Loucy (cell line): ENCODE measurements around the gene PARP1.

ENCODE experiments used
- H2AFZ ChIP-seq: fragments of 200-600 bp; sonication (generic); 2 replicates; pipeline ENCODE4 v1.6.0; 2016; ENCODE audit warnings: antibody characterized with exemption, mild to moderate bottlenecking, low read length, moderate library complexity
- H3F3A ChIP-seq: fragments of 200-600 bp; 2 replicates; pipeline ENCODE4 v1.6.0; 2016; ENCODE audit warnings: antibody characterized with exemption, low read depth, mild to moderate bottlenecking
- H3K27me3 ChIP-seq: fragments of 200-600 bp; sonication (generic); 2 replicates; pipeline ENCODE4 v1.6.1; 2014; ENCODE audit warnings: low read length, mild to moderate bottlenecking; ENCODE audit not compliant: insufficient read depth, poor library complexity, severe bottlenecking
- H3K36me3 ChIP-seq: fragments of 200-600 bp; sonication (generic); 2 replicates; pipeline ENCODE4 v1.6.1; 2016; ENCODE audit warnings: low read length; ENCODE audit not compliant: insufficient read depth
- H3K4me1 ChIP-seq: fragments of 200-600 bp; sonication (generic); 2 replicates; pipeline ENCODE4 v1.5.1; 2014; ENCODE audit warnings: low read length, mild to moderate bottlenecking; ENCODE audit not compliant: insufficient read depth, poor library complexity, severe bottlenecking
- H3K4me2 ChIP-seq: fragments of 200-600 bp; sonication (generic); 2 replicates; pipeline ENCODE4 v1.6.0; 2014; ENCODE audit warnings: antibody characterized with exemption, low read length, low read depth, mild to moderate bottlenecking; ENCODE audit not compliant: poor library complexity, severe bottlenecking
- H3K4me3 ChIP-seq: fragments of 200-600 bp; sonication (generic); 2 replicates; pipeline ENCODE4 v1.5.1; 2014; ENCODE audit warnings: low read length, mild to moderate bottlenecking, mixed read lengths; ENCODE audit not compliant: poor library complexity, severe bottlenecking
- H3K79me2 ChIP-seq: fragments of 200-600 bp; sonication (generic); 2 replicates; pipeline ENCODE4 v1.6.1; 2014; ENCODE audit warnings: low read length; ENCODE audit not compliant: insufficient read depth
- H3K9ac ChIP-seq: fragments of 200-600 bp; sonication (generic); 2 replicates; pipeline ENCODE4 v1.6.0; 2014; ENCODE audit warnings: mild to moderate bottlenecking, low read depth, low read length, moderate library complexity; ENCODE audit not compliant: poor library complexity, severe bottlenecking
- H3K9me2 ChIP-seq: fragments of 200-600 bp; sonication (generic); replicated peaks from 2 replicates; pipeline ENCODE4 v1.6.1; 2016; ENCODE audit warnings: low read depth, low read length, mixed read lengths
- H3K9me3 ChIP-seq: fragments of 200-600 bp; sonication (generic); 2 replicates; pipeline ENCODE4 v1.6.1; 2014; ENCODE audit warnings: mild to moderate bottlenecking, antibody characterized with exemption, low read length, low read depth; ENCODE audit not compliant: insufficient read depth
- H4K20me1 ChIP-seq: fragments of 200-600 bp; sonication (generic); 2 replicates; pipeline ENCODE4 v1.6.0; 2014; ENCODE audit warnings: antibody characterized with exemption, low read length, mild to moderate bottlenecking; ENCODE audit not compliant: insufficient read depth, poor library complexity, severe bottlenecking
- EZH2phosphoT487 ChIP-seq: fragments of 200-600 bp; IDR thresholded peaks from 2 replicates; pipeline ENCODE4 v1.6.1; 2018; ENCODE audit warnings: antibody characterized with exemption, mild to moderate bottlenecking, moderate library complexity, borderline replicate concordance
- TF ChIP-seq, protein P1 (sequence below): fragments of 200-600 bp; sonication (generic); conservative IDR thresholded peaks from 2 replicates; pipeline ENCODE4 v1.5.1; 2014; ENCODE audit warnings: mild to moderate bottlenecking, antibody characterized with exemption, low read length

PARP1 gene

DNA sequence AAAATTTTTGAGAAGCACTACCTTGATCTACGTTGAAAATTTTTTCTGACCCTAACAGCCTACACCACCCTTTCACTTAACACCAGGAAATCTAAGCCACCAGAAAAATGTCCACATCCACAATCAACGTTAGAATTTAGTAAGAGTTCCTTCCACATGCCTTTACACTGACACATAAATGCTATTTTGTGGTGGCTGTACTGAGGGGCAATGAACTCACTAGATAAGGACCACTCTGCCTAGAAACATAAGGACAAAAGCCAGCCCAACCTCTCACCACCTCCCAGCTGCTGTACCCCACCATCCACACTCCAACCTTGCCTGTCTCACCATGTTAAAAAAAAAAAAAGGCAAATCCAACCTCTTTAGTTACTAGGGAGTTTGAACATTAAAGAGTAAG lies 29.8 kb downstream of the PARP1 start:
- no peak overlapping the region for H3K4me3 ChIP-seq
- H3K9ac ChIP-seq, result no peak overlapping the region
- H3K9me3 ChIP-seq, result no peaks in the 10 kb centered on the region
- H3K4me1 ChIP-seq, result no peaks in the 10 kb centered on the region
- no peaks in the 10 kb centered on the region for H3K9me2 ChIP-seq
- H3K79me2 ChIP-seq, result no peaks in the 10 kb centered on the region
- no peaks in the 10 kb centered on the region for H3F3A ChIP-seq
- H2AFZ ChIP-seq, result no peak overlapping the region
- no peak overlapping the region for H3K4me2 ChIP-seq
- H4K20me1 ChIP-seq, result no peaks in the 10 kb centered on the region
- peaks cover 100% of the 10 kb centered on the region for H3K36me3 ChIP-seq
- no peak for TF ChIP-seq EZH2phosphoT487
- TF ChIP-seq, protein P1, sequence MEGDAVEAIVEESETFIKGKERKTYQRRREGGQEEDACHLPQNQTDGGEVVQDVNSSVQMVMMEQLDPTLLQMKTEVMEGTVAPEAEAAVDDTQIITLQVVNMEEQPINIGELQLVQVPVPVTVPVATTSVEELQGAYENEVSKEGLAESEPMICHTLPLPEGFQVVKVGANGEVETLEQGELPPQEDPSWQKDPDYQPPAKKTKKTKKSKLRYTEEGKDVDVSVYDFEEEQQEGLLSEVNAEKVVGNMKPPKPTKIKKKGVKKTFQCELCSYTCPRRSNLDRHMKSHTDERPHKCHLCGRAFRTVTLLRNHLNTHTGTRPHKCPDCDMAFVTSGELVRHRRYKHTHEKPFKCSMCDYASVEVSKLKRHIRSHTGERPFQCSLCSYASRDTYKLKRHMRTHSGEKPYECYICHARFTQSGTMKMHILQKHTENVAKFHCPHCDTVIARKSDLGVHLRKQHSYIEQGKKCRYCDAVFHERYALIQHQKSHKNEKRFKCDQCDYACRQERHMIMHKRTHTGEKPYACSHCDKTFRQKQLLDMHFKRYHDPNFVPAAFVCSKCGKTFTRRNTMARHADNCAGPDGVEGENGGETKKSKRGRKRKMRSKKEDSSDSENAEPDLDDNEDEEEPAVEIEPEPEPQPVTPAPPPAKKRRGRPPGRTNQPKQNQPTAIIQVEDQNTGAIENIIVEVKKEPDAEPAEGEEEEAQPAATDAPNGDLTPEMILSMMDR, result no peak
- H3K27me3 ChIP-seq, result no peaks in the 10 kb centered on the region

DNA sequence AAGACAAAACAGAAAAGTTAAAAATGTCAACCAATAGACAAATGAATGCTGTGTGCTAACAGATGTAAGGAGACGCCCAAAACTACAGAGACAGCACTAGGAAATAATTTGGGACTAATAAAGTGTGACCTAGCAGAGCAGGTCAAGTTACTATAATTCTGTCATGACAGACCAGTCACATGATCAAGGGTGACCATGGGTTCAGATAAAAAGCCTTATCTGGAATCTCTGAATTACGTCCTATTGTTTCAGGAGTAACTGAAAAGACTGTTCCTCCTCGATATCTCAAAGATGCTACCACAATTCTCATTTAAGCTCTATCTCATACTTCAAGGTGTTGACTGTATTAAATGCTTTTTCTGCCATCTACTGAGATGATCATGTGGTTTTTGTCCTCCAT lies 31.6 kb downstream of the PARP1 start:
- TF ChIP-seq EZH2phosphoT487, result no peak
- TF ChIP-seq, protein P1, result no peak
- Histone ChIP-seq H3K4me1 (peaks cover 4% of the 10 kb centered on the region), H4K20me1 (no peaks in the 10 kb centered on the region), H3K9me3 (no peaks in the 10 kb centered on the region), H3K9ac (no peak overlapping the region), H3K36me3 (peaks cover 95% of the 10 kb centered on the region), H2AFZ (no peak overlapping the region), H3K79me2 (0 out of 2 replicates have a peak, but pooled peaks cover 3% of the 10 kb centered on the region), H3K4me2 (no peak overlapping the region), H3K9me2 (no peaks in the 10 kb centered on the region), H3F3A (no peaks in the 10 kb centered on the region), H3K4me3 (no peak overlapping the region), H3K27me3 (no peaks in the 10 kb centered on the region)

DNA sequence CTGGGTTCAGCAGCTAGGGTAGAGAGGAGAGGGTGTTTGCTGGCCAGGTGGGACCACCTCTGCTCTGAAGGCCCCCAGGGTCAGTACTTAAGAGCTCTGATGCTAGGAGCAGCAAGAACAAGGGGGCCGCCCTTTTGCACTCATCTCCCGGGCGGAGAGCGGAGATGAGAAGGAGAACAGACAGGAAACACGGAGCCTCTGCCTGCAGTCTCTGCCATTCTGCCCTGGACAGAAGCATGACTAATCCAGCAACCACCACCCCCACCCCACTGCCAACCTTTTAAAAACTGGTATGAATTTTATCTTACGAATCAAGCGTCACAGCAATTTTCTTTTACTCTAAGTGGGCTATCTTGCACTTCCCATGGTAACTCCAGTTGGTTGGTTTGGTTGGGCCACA lies 34.5 kb downstream of the PARP1 start:
- peaks cover 4% of the 10 kb centered on the region; the same call in 1 of the 2 replicates for H3K79me2 ChIP-seq
- no peak overlapping the region for H3K4me2 ChIP-seq
- H3K4me3 ChIP-seq, result no peak overlapping the region
- H4K20me1 ChIP-seq, result peaks cover 7% of the 10 kb centered on the region
- no peaks in the 10 kb centered on the region for H3K27me3 ChIP-seq
- H3K9me2 ChIP-seq, result no peaks in the 10 kb centered on the region
- peaks cover 94% of the 10 kb centered on the region for H3K36me3 ChIP-seq
- no peaks in the 10 kb centered on the region for H3K9me3 ChIP-seq
- no peak overlapping the region for H3K9ac ChIP-seq
- H3K4me1 ChIP-seq, result peaks cover 13% of the 10 kb centered on the region
- H2AFZ ChIP-seq, result no peak overlapping the region
- H3F3A ChIP-seq, result no peaks in the 10 kb centered on the region
- TF ChIP-seq, protein P1, result no peak
- no peak for TF ChIP-seq EZH2phosphoT487
